ENCODE results near the gene KCNT2.

Gene KCNT2

DNA sequence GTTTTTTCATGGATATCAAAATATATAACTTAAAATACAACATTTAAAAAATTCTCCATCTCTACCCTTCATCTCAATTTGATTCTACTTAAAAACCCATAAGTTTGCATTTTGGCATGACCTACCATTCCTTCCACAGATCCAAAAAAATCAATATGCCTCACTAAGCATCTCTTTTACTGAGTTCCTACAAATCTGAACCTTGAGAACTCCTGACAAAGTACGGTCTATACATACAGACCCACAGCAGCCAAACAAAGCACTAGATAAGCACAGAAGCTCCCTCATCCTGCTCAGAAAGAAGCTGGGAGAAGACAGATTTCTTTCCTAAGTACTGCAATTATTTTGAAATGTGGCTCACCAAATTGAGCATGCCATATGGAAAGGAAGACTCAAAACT, 167.5 kb downstream of the KCNT2 start:
- FAIRE-seq (peak; percentile 6), DNase-seq (ENCODE audit: insufficient read length, low spot score) (no peak)
- TF ChIP-seq, protein P1, sequence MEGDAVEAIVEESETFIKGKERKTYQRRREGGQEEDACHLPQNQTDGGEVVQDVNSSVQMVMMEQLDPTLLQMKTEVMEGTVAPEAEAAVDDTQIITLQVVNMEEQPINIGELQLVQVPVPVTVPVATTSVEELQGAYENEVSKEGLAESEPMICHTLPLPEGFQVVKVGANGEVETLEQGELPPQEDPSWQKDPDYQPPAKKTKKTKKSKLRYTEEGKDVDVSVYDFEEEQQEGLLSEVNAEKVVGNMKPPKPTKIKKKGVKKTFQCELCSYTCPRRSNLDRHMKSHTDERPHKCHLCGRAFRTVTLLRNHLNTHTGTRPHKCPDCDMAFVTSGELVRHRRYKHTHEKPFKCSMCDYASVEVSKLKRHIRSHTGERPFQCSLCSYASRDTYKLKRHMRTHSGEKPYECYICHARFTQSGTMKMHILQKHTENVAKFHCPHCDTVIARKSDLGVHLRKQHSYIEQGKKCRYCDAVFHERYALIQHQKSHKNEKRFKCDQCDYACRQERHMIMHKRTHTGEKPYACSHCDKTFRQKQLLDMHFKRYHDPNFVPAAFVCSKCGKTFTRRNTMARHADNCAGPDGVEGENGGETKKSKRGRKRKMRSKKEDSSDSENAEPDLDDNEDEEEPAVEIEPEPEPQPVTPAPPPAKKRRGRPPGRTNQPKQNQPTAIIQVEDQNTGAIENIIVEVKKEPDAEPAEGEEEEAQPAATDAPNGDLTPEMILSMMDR (IDR thresholded peaks at IDR 0.05; ENCODE audit: insufficient read depth, missing control alignments): no peak

- no peak for DNase-seq (ENCODE audit: insufficient read length, low spot score)
- FAIRE-seq: peak; percentile 97
- TF ChIP-seq, protein P1 (IDR thresholded peaks at IDR 0.05; ENCODE audit: insufficient read depth, missing control alignments): no peak
Observed at GRCh38 chr1:196438329-196438728, 169.9 kb downstream of the KCNT2 start.

DNA sequence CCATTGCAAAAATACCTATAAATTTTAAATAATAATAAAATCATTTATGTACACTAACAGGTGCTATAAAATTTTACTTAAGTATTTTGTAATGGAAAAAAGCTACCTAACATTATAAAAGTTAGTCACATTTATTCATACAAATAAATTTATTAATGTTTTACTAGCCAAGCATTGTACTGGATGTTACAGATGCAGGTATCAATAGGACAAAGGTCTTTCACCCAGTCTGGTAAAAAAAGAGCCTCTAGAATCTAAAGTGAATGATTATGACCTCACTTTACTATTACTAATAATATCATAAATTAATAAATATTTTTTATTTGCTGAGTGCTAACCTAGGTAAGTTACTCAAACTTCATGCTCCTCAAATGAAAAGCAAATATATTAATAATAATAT, 170.6 kb downstream of the KCNT2 start:
- no peak for FAIRE-seq
- DNase-seq (ENCODE audit: insufficient read length, low spot score): no peak
- TF ChIP-seq, protein P1 (IDR thresholded peaks at IDR 0.05; ENCODE audit: insufficient read depth, missing control alignments): no peak

GRCh38 chr1:196433000-196433399, 175.2 kb downstream of the KCNT2 start:
- TF ChIP-seq, protein P1 (IDR thresholded peaks at IDR 0.05; ENCODE audit: insufficient read depth, missing control alignments): no peak
- FAIRE-seq (no peak), DNase-seq (ENCODE audit: insufficient read length, low spot score) (no peak)

DNA sequence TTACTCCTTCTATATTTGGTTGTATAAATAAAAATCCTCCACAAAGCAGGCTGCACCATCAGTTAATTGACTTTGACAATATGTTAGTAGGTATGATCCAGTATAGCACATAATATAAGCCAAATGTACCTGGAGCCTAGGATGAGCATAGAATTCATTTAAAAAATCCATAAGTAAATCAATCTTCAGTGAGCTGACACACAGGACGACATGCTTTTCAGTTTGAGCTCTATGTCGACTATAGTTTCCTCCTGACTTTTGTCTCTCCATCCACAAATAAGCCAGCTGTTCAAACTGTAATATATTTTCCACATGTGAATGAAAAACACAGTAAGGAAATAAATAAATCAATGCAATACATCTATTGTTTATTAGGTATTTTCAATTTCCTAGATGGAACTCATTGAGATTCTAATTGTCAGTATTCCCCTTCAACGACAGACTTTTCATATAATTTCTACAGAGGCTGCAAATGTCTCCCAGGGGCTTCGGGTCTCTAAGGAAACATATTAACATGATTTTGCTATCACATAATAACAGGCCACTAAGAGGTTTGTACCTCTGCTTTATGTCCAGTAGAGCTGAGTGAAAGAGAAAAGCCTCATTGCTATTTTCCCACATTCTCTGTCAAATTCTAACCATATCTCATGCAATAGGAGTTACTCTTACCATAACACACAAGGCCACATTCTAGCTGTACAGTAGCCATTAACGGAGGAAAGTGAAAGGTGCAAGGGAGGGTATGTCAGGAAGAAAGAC, 180.1 kb downstream of the KCNT2 start:
- FAIRE-seq (peak; percentile 91), DNase-seq (ENCODE audit: insufficient read length, low spot score) (no peak)
- TF ChIP-seq, protein P1 (IDR thresholded peaks at IDR 0.05; ENCODE audit: insufficient read depth, missing control alignments): no peak

DNA sequence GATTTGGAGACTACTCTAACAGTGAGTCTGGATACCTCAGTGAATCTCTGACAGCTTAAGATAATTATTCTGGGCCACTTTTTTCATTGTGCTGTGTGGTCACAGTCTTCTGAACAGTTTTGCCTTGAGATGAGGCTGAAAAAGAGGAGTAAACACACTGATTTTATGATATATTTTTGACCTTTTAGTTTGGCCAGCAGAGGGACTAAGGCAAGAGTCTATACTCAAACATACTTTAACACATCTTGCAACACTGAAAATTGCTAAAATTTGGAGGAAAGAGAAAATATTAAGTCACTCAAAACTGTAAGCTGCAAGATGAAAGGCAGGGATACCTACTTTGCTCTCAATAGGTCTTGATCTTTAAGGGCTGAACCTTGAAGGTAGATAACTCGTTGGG, 182.7 kb downstream of the KCNT2 start:
- DNase-seq (ENCODE audit: insufficient read length, low spot score): no peak
- FAIRE-seq: peak; percentile 75
- TF ChIP-seq, protein P1 (IDR thresholded peaks at IDR 0.05; ENCODE audit: insufficient read depth, missing control alignments): no peak

GRCh38 chr1:196423612-196424011, 184.6 kb downstream of the KCNT2 start:
- TF ChIP-seq, protein P1 (IDR thresholded peaks at IDR 0.05; ENCODE audit: insufficient read depth, missing control alignments): no peak
- DNase-seq (ENCODE audit: insufficient read length, low spot score) (no peak), FAIRE-seq (peak; percentile 16)
